Tibial nerve (tissue), 3 donors: Measurements from ENCODE around the gene MLEC.
"Not testable (repeated sequence)": the region's sequence is repeated elsewhere in the genome, so short reads cannot be mapped to it uniquely, and the experiment has no call there.

Experiments
- POLR2A ChIP-seq, 2 donors: fragments of 450-650 bp; IDR thresholded peaks; one replicate each; pipeline ENCODE4 v1.6.1; 2017; ENCODE audit warnings: antibody characterized with exemption in 2 of 2, mild to moderate bottlenecking in 2 of 2, moderate library complexity in 2 of 2
- TF ChIP-seq, protein P1 (sequence below), 5 experiments: fragments of 200-600 bp in 3 of 5; fragments of 450-650 bp in 2 of 5; sonication (generic) in 3 of 5; IDR thresholded peaks; one replicate each; pipeline ENCODE4 v1.5.1; 2016 to 2019; ENCODE audit warnings: antibody characterized with exemption in 5 of 5, mild to moderate bottlenecking in 3 of 5, moderate library complexity in 2 of 5

DNA sequence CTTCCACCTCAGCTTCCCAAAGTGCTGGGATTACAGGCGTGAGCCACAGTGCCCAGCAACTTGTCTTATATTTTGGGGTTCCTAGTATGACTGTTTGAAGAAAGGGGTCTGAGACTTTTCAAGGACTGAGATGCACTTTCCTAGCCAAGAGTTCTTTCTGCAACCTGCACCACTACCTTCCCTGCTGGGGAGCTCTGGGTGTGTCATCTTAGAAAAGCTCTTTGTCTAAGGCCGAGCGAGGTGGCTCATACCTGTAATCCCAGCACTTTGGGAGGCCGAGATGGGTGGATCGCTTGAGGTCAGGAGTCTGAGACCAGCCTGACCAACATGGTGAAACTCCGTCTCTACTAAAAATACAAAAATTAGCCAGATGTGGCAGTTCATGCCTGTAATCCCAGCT lies 16.7 kb upstream of the MLEC start:
- TF ChIP-seq, protein P1, sequence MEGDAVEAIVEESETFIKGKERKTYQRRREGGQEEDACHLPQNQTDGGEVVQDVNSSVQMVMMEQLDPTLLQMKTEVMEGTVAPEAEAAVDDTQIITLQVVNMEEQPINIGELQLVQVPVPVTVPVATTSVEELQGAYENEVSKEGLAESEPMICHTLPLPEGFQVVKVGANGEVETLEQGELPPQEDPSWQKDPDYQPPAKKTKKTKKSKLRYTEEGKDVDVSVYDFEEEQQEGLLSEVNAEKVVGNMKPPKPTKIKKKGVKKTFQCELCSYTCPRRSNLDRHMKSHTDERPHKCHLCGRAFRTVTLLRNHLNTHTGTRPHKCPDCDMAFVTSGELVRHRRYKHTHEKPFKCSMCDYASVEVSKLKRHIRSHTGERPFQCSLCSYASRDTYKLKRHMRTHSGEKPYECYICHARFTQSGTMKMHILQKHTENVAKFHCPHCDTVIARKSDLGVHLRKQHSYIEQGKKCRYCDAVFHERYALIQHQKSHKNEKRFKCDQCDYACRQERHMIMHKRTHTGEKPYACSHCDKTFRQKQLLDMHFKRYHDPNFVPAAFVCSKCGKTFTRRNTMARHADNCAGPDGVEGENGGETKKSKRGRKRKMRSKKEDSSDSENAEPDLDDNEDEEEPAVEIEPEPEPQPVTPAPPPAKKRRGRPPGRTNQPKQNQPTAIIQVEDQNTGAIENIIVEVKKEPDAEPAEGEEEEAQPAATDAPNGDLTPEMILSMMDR (IDR thresholded peaks at IDR 0.05) = not testable (repeated sequence)
- not testable (repeated sequence) for TF ChIP-seq POLR2A (IDR thresholded peaks at IDR 0.05)
